Hepatocyte (in vitro differentiated cells): ENCODE measurements around the gene EVC2. TPM values are rescaled to one million over a fixed set of nuclear protein-coding genes. Genes with fewer than 3 reads are reported as not detected.

Experiments
- DNase-seq: peaks from one replicate; pipeline ENCODE4 v3.0.0-alpha.2; 2016; ENCODE audit warnings: low spot score
- H2AFZ ChIP-seq: fragments of 200-600 bp; sonication (generic); 2 replicates; pipeline ENCODE4 v1.6.0; 2016; ENCODE audit warnings: antibody characterized with exemption, mild to moderate bottlenecking
- H3K27ac ChIP-seq: fragments of 200-600 bp; sonication (generic); 2 replicates; pipeline ENCODE4 v1.5.1; 2016; ENCODE audit warnings: mild to moderate bottlenecking
- H3K27me3 ChIP-seq: fragments of 200-600 bp; sonication (generic); 2 replicates; pipeline ENCODE4 v1.6.1; 2016
- H3K36me3 ChIP-seq: fragments of 200-600 bp; sonication (generic); replicated peaks from 2 replicates; pipeline ENCODE4 v1.5.1; 2016; ENCODE audit warnings: low read depth; ENCODE audit not compliant: insufficient read depth
- H3K4me1 ChIP-seq: fragments of 200-600 bp; sonication (generic); 2 replicates; pipeline ENCODE4 v1.5.1; 2016; ENCODE audit warnings: mild to moderate bottlenecking, moderate library complexity; ENCODE audit not compliant: insufficient read depth
- H3K4me2 ChIP-seq: fragments of 200-600 bp; sonication (generic); 2 replicates; pipeline ENCODE4 v1.6.0; 2016
- H3K4me3 ChIP-seq: fragments of 200-600 bp; sonication (generic); 2 replicates; pipeline ENCODE4 v1.5.1; 2016; ENCODE audit warnings: mild to moderate bottlenecking
- H3K79me2 ChIP-seq: fragments of 200-600 bp; sonication (generic); 2 replicates; pipeline ENCODE4 v1.6.0; 2017; ENCODE audit warnings: mild to moderate bottlenecking
- H3K9me2 ChIP-seq: fragments of 200-600 bp; sonication (generic); replicated peaks from 2 replicates; pipeline ENCODE4 v1.6.0; 2017; ENCODE audit warnings: mild to moderate bottlenecking; ENCODE audit not compliant: insufficient read depth
- H3K9me3 ChIP-seq: fragments of 200-600 bp; sonication (generic); 2 replicates; pipeline ENCODE4 v1.5.1; 2016; ENCODE audit warnings: low read depth, mild to moderate bottlenecking
- H4K20me1 ChIP-seq: fragments of 200-600 bp; sonication (generic); 2 replicates; pipeline ENCODE4 v1.6.0; 2016; ENCODE audit warnings: mild to moderate bottlenecking; ENCODE audit not compliant: insufficient read depth, poor library complexity, severe bottlenecking
- EZH2 ChIP-seq: fragments of 200-600 bp; sonication (generic); IDR thresholded peaks from 2 replicates; pipeline ENCODE4 v1.6.1; 2016; ENCODE audit warnings: antibody characterized with exemption, mild to moderate bottlenecking, borderline replicate concordance
- EZH2phosphoT487 ChIP-seq: fragments of 200-600 bp; sonication (generic); IDR thresholded peaks from one replicate; pipeline ENCODE4 v1.6.1; 2018; ENCODE audit warnings: antibody characterized with exemption, mild to moderate bottlenecking, low read depth, moderate library complexity; ENCODE audit not compliant: unreplicated experiment, severe bottlenecking
- WGBS: methylation state at CpG from one replicate; pipeline ENCODE4 v1.1.6; 2016; ENCODE audit warnings: low lambda C conversion rate; ENCODE audit errors: missing lambda C conversion rate; 5-methylcytosine and 5-hydroxymethylcytosine counted together
- polyA plus RNA-seq: library from polyadenylated mRNA; unstranded; fragments of >200 nt; fragmentation: Nextera tagmentation; extraction: Ambion mirVana; gene quantifications from 2 replicates; pipeline ENCODE4 v1.2.1, GENCODE V29; 2016
- total RNA-seq: library from RNA; depleted of rRNA; stranded (reverse); fragments of >200 nt; gene quantifications from 2 replicates; pipeline ENCODE4 v1.2.3, GENCODE V29; 2014
- TF ChIP-seq, protein P1 (sequence below): fragments of 200-600 bp; sonication (generic); IDR thresholded peaks from 2 replicates; pipeline ENCODE4 v1.5.1; 2016; ENCODE audit warnings: antibody characterized with exemption, mild to moderate bottlenecking; ENCODE audit not compliant: poor library complexity

EVC2 gene
- total and polyA plus RNA-seq, 2 experiments from 2014 or later = 3.0 to 4.2 TPM

GRCh38 chr4:5524446-5525299, 183.7 kb downstream of the EVC2 start:
- Histone ChIP-seq H3K27ac (no peak overlapping the region), H3K36me3 (no peaks in the 10 kb centered on the region), H3K27me3 (no peaks in the 10 kb centered on the region), H3K79me2 (no peaks in the 10 kb centered on the region), H2AFZ (no peak overlapping the region), H3K9me2 (no peaks in the 10 kb centered on the region), H3K4me1 (no peaks in the 10 kb centered on the region), H3K4me2 (no peak overlapping the region), H3K9me3 (no peaks in the 10 kb centered on the region), H3K4me3 (no peak overlapping the region), H4K20me1 (no peaks in the 10 kb centered on the region)
- TF ChIP-seq, protein P1, sequence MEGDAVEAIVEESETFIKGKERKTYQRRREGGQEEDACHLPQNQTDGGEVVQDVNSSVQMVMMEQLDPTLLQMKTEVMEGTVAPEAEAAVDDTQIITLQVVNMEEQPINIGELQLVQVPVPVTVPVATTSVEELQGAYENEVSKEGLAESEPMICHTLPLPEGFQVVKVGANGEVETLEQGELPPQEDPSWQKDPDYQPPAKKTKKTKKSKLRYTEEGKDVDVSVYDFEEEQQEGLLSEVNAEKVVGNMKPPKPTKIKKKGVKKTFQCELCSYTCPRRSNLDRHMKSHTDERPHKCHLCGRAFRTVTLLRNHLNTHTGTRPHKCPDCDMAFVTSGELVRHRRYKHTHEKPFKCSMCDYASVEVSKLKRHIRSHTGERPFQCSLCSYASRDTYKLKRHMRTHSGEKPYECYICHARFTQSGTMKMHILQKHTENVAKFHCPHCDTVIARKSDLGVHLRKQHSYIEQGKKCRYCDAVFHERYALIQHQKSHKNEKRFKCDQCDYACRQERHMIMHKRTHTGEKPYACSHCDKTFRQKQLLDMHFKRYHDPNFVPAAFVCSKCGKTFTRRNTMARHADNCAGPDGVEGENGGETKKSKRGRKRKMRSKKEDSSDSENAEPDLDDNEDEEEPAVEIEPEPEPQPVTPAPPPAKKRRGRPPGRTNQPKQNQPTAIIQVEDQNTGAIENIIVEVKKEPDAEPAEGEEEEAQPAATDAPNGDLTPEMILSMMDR = no peak
- TF ChIP-seq EZH2 (no peak), EZH2phosphoT487 (no peak)
- no peak for DNase-seq
- 86% methylated on average over 5 of the region's 5 CpGs for WGBS

DNA sequence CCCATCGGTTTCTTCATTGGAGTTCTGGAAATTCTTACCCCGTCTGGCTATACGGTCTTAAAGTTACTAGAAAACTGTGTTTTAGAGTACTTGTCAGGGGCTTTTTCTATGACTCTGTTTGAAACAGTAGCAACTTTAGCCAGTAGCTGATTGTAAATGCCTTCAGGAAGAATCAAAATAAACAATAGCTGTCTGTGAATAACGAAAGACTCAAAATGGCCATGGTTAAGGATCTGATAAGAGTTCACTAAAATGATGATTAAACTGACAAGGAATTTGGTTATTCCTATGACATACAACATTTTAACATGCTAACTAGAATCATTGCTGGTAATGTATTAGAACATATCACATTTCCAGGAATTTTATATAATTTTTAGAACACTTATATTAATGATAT, 191.0 kb downstream of the EVC2 start:
- Histone ChIP-seq H3K36me3 (no peaks in the 10 kb centered on the region), H3K9me3 (no peaks in the 10 kb centered on the region), H3K79me2 (no peaks in the 10 kb centered on the region), H3K27me3 (no peaks in the 10 kb centered on the region), H2AFZ (no peak overlapping the region), H3K27ac (no peak overlapping the region), H3K4me1 (no peaks in the 10 kb centered on the region), H4K20me1 (no peaks in the 10 kb centered on the region), H3K9me2 (no peaks in the 10 kb centered on the region), H3K4me3 (no peak overlapping the region), H3K4me2 (no peak overlapping the region)
- no peak for DNase-seq
- 73% methylated on average over 4 of the region's 4 CpGs for WGBS
- TF ChIP-seq EZH2phosphoT487 (no peak), EZH2 (no peak)
- TF ChIP-seq, protein P1 = no peak

DNA sequence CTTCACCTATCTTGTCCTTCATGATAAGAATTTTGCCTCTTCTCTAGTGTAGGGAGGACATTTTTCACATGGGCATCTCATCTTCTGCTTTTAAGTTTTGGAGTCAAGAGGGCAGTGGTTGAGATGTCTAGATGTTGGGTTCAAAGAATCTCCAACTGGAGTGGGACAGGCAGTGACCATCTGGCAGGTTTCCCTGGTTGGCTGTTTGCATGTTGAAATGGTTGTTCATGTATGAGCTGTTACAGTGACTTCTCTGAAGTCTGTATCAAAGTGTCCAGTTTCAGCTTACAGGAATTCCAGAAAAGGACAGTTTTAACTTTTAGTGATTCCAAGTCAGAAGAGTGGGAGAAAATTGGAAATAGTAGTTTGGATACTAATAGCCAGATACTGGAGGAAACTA, 192.7 kb downstream of the EVC2 start:
- Histone ChIP-seq H3K79me2 (no peaks in the 10 kb centered on the region), H3K4me1 (no peaks in the 10 kb centered on the region), H3K9me3 (no peaks in the 10 kb centered on the region), H2AFZ (no peak overlapping the region), H3K27me3 (no peaks in the 10 kb centered on the region), H3K9me2 (no peaks in the 10 kb centered on the region), H3K4me3 (no peak overlapping the region), H3K27ac (no peak overlapping the region), H3K4me2 (no peak overlapping the region), H3K36me3 (no peaks in the 10 kb centered on the region), H4K20me1 (no peaks in the 10 kb centered on the region)
- TF ChIP-seq, protein P1 = no peak
- TF ChIP-seq EZH2phosphoT487 = no peak
- no peak for TF ChIP-seq EZH2
- no peak for DNase-seq

Other genes with a start within 250 kb of the EVC2 start
- gene EVC, start 2.6 kb upstream of the EVC2 start, total RNA-seq = 8.6 and 13.2 TPM in 2 replicates
- gene EVC, start 2.6 kb upstream of the EVC2 start, polyA plus RNA-seq = 4.6 and 4.8 TPM in 2 replicates
- gene CRMP1, start 184.5 kb upstream of the EVC2 start, total RNA-seq = 11.6 and 12.9 TPM in 2 replicates
- 12.5 TPM in 2 replicates for gene CRMP1, start 184.5 kb upstream of the EVC2 start, polyA plus RNA-seq